D721Med (cell line): ENCODE data around the gene GID8.

Source experiments
- DNase-seq: peaks from one replicate; pipeline ENCODE4 v3.0.0; 2011; ENCODE audit warnings: low spot score; ENCODE audit not compliant: insufficient read length
- FAIRE-seq: peaks from 2 replicates; lab custom pipeline; 2011; peaks lifted over from hg19 to GRCh38; lab: Jason Lieb, UNC
- CTCF ChIP-seq: IDR thresholded peaks from 2 replicates; pipeline ENCODE4 v1.5.1; 2012; ENCODE audit warnings: mild to moderate bottlenecking, control low read depth; ENCODE audit not compliant: insufficient read depth; ENCODE audit errors: missing control alignments

GID8 gene

DNA sequence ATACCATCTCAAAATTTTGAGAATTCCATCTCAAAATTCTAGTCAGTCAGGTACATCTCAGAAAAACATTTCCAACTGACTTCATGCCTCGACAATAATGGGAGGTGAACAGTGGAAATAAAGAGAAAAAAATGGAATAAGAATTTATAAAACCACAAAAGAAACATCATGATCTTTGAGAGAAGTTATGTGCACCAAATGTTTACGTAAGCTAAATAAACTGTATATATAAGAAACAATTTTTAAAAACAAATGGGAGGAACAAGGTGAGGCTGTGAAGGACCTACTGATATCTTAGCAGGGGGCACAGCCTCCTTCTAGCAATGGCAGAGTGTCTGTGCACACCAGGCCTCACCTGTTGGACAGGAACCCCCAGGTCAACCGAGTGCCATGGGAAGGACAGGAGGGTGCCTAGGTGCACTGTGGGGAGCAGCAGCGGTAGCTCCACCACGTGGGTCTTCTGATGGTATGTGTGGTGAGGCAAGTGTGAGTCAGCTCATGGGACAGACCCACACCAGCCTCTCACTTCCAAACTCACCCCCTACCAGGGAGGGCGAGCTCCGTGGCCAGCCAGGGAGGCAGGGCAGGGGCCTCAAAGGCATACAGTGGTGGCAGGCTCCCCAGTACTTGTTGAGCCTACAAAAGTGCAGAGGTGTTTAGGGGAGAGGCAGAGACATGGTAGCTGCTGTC is 34.9 kb upstream of the GID8 start:
- DNase-seq (no peak), FAIRE-seq (no peak)
- TF ChIP-seq CTCF, result no peak

- no peak for DNase-seq
- no peak for FAIRE-seq
- TF ChIP-seq CTCF, result no peak
Measured at GRCh38 chr20:62905536-62906117, 32.3 kb upstream of the GID8 start.

DNA sequence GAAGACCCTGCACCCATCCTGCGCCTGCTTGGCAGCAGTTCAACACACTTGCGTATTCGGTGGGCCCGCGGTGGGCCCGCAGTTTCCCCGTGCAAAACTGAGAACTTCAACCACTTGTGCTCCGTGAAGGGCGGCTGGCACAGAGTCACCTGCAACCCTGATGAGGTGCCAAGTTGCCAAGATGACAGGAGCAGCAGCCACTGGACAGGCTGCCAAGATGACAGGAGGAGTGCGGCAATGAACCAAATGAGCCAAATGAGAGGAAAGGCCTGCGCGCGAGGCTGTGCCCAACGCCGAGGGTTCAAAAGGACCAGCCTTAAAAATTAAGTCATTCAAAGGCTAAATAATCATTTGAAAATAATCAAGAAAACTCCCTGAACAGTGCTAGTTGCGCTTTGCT is 31.7 kb upstream of the GID8 start:
- no peak for DNase-seq
- no peak for TF ChIP-seq CTCF
- FAIRE-seq, result no peak

DNA sequence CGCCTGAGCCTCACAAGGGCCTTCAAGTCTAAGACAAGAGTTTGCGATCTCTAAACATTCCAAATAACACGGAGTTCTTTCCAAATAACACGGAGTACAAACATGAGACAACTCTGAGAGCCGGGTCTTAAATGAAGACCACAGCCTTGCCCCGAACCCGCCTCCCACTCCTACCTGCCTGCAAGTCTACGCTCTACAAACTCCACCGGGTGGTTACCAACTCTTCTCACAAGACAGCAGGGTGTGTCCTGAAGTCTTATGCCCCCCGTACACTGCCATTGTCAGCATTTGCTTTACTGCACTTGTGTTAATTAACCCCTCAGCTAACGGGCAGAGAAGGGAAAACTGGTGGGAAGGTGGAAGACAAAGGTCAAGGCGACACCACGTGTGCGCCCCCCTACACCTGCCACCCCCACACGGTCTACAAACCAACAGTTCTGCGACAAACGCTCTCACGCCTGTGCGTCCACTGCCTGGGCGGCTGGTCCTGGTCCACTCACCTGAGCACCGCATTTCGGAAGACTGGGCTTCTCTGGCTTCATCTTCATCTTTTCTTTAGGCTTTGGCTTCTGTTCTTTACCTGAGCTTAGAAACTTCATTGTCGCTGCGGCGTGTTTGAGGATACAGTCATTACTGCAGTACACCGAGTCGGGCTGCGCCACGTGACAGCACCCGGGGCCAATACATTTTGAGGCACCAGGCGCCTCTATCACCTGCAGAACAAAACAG is 31.1 kb upstream of the GID8 start:
- FAIRE-seq (no peak), DNase-seq (no peak)
- TF ChIP-seq CTCF, result no peak

- FAIRE-seq (no peak), DNase-seq (no peak)
- TF ChIP-seq CTCF, result peak; percentile 32
Measured at GRCh38 chr20:62907384-62908317, 30.3 kb upstream of the GID8 start.

DNA sequence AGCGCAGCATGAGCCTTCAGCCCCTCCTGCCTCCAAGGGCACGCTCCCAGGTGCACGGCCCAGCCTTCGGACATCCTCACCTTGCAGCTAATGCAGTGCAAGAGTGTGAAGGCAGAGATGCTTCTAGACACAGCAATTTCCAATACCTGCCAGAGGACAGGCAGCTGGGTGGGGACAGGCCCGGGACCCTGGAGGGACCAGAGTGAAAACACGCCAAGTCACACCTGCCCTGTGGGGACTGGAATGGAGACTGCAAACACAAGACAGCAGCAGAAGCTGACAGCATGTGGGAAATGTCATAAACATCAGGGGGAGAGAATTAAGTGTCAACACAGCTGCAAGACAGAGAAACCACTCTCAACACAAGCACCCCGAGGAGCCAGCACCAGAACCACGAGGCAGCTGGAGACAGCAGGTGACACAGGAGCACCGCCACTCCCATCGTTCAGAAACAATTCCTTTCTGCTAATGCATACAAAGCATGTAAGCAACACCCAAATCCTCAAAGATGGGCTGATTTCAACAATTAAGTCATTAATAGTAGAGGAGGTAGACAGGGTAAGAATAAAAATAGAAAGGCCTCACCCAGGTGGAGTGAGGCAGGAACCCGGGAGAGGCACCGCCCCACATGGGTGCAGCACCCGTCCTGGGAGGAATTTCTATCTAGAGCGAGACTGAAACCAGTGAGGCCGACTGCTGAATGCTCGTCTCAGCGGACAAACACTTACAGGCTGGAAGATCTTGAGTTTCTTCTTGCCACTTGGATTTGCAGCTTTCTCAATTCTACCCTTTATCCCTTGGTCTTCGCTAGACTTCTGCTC is 28.8 kb upstream of the GID8 start:
- TF ChIP-seq CTCF, result no peak
- FAIRE-seq, result no peak
- no peak for DNase-seq
